NCI-H146 treated with DMSO at 0.1 percent for 48 hours (cell line): ENCODE results near the gene ADCY2.

Source experiments
- DNase-seq: peaks from one replicate; lab custom pipeline; 2025; ENCODE audit not compliant: unreplicated experiment; lab: John Stamatoyannopoulos, UW

ADCY2 gene

GRCh38 chr5:7857361-7857760, 461.4 kb downstream of the ADCY2 start:
- DNase-seq: no peak

- no peak for DNase-seq
Measured at GRCh38 chr5:7857926-7858632, 462.1 kb downstream of the ADCY2 start.

- DNase-seq: no peak
Measured at GRCh38 chr5:7866196-7866595, 470.3 kb downstream of the ADCY2 start.

- no peak for DNase-seq
Measured at GRCh38 chr5:7867260-7867659, 471.3 kb downstream of the ADCY2 start.

- no peak for DNase-seq
Measured at GRCh38 chr5:7868427-7868772, 472.5 kb downstream of the ADCY2 start.

GRCh38 chr5:7868773-7869473, 473.0 kb downstream of the ADCY2 start, which contains the start of the genes FASTKD3 and MTRR:
TSS of gene FASTKD3 (minus strand) at chr5:7869031. CDS start at chr5:7868083, 948 bp downstream.
TSS of gene MTRR (plus strand) at chr5:7869148. CDS start at chr5:7870795, 1,647 bp downstream.
- DNase-seq: peak; percentile 86

GRCh38 chr5:7869474-7870136, 473.7 kb downstream of the ADCY2 start:
- no peak for DNase-seq

GRCh38 chr5:7871653-7872052, 475.7 kb downstream of the ADCY2 start:
- DNase-seq: no peak

GRCh38 chr5:7872517-7873130, 476.7 kb downstream of the ADCY2 start:
- no peak for DNase-seq

GRCh38 chr5:7873216-7873615, 477.3 kb downstream of the ADCY2 start:
- no peak for DNase-seq

- no peak for DNase-seq
Measured at GRCh38 chr5:7874639-7875038, 478.7 kb downstream of the ADCY2 start.

- DNase-seq: no peak
Measured at GRCh38 chr5:7875151-7875550, 479.2 kb downstream of the ADCY2 start.

GRCh38 chr5:7876867-7877266, 480.9 kb downstream of the ADCY2 start:
- DNase-seq: no peak

- no peak for DNase-seq
Measured at GRCh38 chr5:7877851-7878250, 481.9 kb downstream of the ADCY2 start.

- DNase-seq: no peak
Measured at GRCh38 chr5:7878381-7878873, 482.5 kb downstream of the ADCY2 start.
